Endothelial cell of umbilical vein (primary cell): ENCODE results near the gene SH3RF1.

Experiments used
- EZH2 ChIP-seq: IDR thresholded peaks from 2 replicates; pipeline ENCODE4 v1.6.1; 2012; ENCODE audit warnings: borderline replicate concordance, low read depth, mild to moderate bottlenecking, moderate library complexity, low read length, inconsistent platforms; ENCODE audit not compliant: severe bottlenecking
- POLR2A ChIP-seq: IDR thresholded peaks from 2 replicates; pipeline ENCODE4 v1.6.1; 2012; ENCODE audit warnings: low read depth, mild to moderate bottlenecking, control low read depth, low read length

GRCh38 chr4:169195032-169195431 lies 75.7 kb downstream of the SH3RF1 start:
- no peak for TF ChIP-seq EZH2
- TF ChIP-seq POLR2A = no peak
